Activated CD4-positive, alpha-beta T cell treated with anti-CD3 and anti-CD28 coated beads, Interleukin-2, amount 50 U/mL, for 48 hours (primary cell): Measurements from ENCODE around the gene ACRV1.
"Not testable (repeated sequence)": the region's sequence is repeated elsewhere in the genome, so short reads cannot be mapped to it uniquely, and the experiment has no call there.

Experiments
- DNase-seq, 2 experiments: peaks; one replicate each; pipeline ENCODE4 v3.0.0-alpha.2; 2020

The ACRV1 gene

DNA sequence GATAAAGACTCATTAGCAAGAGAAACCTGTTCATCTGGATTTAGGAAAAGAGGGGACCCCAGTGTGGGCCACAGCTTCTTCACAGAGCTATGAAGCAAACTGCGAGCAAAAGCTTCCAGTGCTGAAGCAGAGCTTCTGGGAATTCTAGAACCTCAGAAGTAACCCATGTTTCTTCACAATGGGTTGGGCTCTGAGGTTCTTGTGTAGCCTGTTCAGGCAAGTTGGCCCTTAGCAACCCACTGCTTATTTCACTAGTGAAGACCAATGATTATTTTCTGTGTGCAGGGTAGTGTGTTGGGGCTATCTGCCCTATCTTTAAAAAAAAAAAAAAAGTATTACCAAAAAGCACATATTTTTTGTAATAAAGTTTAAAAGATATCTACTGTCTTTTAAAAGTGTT is at the start of gene ACRV1:
Gene ACRV1 (minus strand): TSS at position 101 of the 400 bp plus-strand sequence. CDS start 67 bp downstream, at position 34.
- no peak for DNase-seq

DNA sequence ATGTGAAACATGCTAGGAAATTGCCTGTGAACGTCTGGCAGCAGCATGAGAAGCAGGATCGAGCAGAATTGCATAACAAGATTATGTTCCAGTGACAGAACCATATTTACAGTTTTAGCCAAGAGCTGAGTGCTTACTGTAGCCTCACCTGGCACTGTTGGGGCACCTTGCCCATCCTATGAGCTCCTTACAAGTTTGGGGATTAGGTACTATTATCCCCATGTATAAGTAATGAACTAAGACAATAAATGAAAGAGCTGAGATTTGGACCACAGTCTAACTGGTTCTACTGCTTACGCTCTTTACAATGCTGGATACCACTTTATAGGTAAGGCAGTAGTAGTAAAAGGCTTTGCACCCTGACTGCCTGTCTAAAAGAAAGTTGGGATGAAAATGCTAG is 48.3 kb upstream of the ACRV1 start:
- no peak for DNase-seq

DNA sequence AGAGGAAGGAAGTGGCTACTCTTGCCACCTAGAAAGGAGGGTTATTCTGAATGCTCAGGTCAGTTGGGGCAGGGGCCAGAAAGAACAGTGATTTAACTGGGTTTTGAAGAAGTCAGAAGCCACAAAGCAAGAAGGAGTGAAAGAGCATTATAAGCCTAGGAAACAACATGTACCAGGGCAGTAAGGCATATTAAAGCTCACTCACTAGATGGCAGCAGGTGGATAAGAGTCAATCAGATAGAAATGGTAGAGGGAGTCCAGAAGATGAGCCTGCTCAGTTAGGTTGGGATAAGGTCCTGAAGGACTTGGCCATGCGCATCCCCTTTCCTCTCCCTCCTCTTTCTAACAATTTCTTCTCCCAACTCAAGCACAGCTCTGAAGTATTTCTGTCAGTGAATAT is 43.5 kb upstream of the ACRV1 start:
- DNase-seq, result no peak

DNA sequence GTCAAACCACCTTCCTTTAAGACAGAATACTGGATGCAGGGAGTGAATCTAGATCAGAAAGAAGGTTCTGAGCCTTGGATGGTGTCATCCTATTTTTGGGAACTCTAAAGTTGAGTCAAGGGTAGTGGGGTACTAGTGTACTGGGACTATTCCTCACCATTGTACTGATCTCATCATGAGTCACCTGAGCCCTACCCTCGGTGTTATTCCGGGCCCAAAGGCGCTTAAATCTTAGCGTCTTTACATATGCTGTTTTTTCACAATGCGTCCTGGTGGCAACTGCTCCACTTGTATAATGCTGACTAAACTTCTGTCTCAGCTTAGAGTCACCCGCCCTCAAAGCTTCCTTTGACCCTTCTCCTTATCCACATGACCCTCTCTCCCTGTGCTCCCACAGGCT is 40.1 kb upstream of the ACRV1 start:
- no peak for DNase-seq

DNA sequence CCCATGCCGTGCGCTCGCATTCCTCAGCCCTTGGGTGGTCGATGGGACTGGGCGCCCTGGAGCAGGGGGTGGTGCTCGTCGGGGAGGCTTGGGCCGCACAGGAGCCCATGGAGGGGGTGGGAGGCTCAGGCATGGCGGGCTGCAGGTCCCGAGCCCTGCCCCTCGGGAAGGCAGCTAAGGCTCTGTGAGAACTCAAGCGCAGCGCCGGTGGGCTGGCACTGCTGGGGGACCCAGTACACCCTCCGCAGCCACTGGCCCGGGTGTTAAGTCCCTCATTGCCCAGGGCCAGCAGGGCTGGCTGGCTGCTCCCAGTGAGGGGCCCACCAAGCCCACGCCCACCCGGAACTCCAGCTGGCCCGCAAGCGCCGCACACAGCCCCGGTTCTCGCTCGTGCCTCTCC is 24.0 kb upstream of the ACRV1 start:
- not testable (repeated sequence) for DNase-seq

- DNase-seq, result no peak
These were observed 21.4 kb upstream of the ACRV1 start for GRCh38 chr11:125701858-125702621.

- no peak for DNase-seq
These were observed 20.5 kb upstream of the ACRV1 start for GRCh38 chr11:125701018-125701610.

DNA sequence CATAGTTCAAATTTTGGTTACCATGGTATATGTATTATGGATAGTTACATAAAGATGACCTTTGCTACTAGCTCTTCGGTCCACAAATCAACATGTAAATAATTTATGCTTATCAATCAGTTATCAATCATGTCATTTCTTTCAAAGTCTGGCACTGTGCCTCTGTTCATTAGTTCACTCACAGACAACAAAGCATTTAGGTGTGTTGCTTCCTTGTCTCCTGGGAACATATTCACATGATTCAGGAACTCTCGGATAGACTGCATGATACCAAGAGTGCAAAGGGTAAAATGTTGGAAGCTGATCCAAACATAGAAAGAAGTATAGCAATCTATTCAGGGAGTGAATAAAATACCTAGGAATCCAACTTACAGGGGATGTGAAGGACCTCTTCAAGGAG is 14.3 kb upstream of the ACRV1 start:
- DNase-seq, result no peak

- DNase-seq, result no peak
These were observed 12.2 kb upstream of the ACRV1 start for GRCh38 chr11:125692887-125693286.

DNA sequence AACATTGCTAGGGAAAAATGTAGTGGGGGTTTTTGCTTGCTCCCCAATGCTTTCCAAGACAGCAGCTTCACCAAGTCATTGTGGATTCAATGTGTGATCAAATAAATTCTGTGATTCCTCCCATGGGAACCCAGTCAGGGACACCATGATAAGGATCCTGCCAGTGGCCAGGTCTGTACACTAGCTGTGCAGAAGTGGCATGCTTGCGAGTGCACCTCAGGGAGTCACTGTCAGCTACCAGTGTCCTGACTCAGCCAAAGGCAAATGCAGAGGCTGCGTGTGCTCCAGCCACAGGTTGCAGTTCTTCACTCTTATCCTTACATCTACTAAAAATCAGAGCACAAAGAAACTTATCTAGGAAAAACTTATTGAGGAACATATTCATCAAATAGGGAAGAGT is 9.4 kb upstream of the ACRV1 start:
- DNase-seq, result no peak

GRCh38 chr11:125689274-125689859 is 8.7 kb upstream of the ACRV1 start:
- DNase-seq, result no peak

DNA sequence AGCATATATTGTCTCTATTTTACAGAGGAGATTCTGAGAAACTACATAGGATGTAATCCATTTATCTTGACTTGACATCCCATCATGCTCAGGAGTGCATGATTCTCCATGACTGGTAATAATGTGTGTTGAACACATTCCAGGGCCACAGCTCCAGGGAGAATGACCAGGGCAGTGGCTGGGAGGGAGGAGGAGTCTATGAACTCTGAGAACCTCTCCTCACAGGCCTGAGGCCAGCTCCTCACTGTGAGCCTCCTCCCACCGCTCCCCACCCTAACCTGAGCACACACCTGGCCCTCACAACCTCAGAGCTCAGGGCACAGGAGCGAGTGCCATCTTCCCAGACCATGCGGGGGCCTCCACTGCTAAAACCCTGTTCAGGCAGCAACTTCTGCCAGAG is 8.0 kb upstream of the ACRV1 start:
- DNase-seq, result no peak

GRCh38 chr11:125688066-125688465 is 7.4 kb upstream of the ACRV1 start:
- DNase-seq, result no peak

DNA sequence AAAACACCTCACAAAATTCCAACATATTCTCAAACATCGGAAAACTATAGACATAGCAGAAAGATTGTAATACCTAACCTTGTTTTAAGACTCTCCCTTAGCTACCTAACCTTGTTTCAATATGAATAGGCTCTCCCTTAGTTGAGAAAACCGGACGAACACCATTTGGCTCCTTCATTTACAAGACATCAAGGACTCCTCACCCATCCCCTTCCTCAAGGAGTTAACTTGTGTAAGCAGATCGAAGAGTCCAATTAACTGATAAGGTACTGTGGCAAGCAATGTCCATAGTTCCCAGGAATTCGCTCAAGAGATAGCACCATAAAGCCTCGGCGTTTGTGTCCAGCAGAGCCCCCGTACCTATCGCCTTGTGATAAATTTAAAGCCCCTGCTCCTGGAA is 4.6 kb upstream of the ACRV1 start:
- DNase-seq, result no peak

DNA sequence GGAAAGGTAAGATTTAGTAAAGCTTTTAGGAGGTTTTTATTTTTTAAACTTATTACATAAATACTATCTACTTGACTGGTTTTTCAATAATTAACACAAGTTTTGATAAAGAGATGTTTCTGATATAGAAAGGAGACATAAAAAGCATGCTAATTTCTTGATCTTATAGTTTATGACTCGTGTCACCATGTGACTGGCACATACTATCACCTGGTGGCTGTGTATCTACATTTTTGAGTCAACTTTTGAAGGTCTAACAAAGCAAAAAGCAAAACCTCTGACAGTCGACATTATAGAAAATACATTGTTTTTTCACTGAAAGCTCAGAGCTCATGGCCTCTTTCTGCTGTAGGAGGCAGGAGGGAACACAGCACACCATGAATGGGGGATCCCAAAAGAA is 810 bp downstream of the ACRV1 start:
- no peak for DNase-seq

DNA sequence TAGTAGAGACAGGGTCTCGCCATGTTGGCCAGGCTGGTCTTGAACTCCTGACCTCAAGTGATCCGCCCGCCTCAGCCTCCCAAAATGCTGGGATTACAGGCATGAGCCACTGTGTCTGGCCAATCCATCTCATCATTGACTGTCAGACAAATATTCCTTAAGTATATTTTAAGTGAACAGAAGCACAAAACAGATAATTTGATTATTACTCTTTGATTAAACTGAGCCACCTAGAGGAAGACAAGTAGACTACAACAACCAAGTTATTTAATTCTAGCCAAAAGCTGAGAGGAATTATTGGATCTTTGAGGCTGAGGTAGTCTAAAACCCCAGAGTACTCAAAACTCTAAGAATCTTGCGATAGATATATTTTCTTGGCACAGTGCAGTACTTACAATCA is 1.2 kb downstream of the ACRV1 start:
- no peak for DNase-seq

GRCh38 chr11:125675196-125675595 is 5.5 kb downstream of the ACRV1 start:
- no peak for DNase-seq

- DNase-seq, result no peak
These were observed 6.4 kb downstream of the ACRV1 start for GRCh38 chr11:125674210-125674609.

DNA sequence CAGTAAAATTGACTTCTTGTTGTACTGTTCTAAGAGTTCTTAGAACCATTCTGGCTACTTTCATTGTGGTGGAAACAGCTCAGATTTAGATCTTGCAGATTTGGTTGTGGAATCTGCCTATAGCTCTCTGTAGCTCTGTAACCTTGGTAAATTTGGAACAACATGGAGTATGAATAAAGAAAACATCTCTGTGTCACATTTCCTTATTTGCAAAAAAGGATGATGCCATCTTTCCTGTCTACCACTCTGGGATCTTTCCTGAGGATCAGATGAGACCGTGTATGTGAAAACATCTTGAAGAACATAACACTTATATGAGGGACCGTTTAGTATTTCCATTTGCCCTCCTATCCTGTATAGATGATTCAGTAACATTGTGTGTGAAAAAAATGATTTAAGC is 9.1 kb downstream of the ACRV1 start:
- no peak for DNase-seq

- no peak for DNase-seq
These were observed 10.5 kb downstream of the ACRV1 start for GRCh38 chr11:125670172-125670571.

GRCh38 chr11:125667151-125667550 is 13.5 kb downstream of the ACRV1 start:
- no peak for DNase-seq

DNA sequence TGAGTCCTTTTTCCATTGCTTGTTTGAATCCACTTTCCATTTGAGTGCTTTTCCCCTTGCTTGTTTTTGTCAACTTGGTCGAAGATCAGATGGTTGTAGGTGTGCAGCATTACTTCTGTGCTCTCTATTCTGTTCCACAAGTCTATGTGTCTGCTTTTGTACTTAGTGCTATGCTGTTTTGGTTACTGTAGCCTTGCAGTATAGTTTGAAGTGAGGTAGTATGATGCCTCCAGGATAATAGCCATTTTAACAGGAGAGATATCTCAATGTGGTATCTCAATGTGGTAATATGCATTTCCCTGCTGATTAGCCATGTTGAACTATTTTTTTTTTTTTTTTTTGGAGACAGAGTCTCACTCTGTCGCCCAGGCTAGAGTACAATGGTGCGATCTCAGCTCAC is 16.7 kb downstream of the ACRV1 start:
- DNase-seq, result no peak

GRCh38 chr11:125662689-125663088 is 18.0 kb downstream of the ACRV1 start:
- DNase-seq, result no peak

DNA sequence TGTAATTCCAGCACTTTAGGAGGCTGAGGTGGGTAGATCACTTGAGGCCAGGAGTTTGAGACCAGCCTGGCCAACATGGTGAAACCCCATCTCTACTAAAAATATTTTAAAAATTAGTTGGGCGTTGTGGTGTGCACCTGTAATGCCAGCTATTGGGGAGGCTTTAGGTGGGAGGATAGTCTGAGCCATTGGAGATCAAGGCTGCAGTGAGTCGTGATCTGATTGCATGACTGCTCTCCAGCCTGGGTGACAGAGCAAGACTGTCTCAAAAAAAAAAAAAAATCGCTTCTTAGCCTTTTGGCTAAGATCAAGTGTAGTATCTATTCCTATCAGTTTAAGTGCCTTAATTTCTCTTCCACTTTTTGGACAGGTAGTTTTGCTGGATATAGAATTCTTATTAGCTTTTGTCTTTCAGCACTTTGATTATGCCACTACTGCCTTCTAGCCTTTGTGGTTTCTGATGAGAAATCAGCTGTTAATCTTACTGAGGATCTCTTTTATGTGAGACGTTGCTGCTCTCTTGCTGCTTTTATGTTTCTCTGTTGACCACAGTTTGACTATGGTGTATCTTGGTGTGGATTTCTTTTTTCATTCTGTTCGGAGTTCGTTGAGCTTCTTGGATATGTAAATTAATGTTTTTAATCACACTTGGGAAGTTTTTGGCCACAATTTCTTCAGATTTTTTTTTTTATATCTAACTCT is 31.0 kb downstream of the ACRV1 start:
- DNase-seq, result no peak
